Measurements from ENCODE around the gene GOT1.

GOT1 gene

GRCh38 chr10:99430451-99431189 lies at the start of gene GOT1:
GOT1 (minus strand) TSS chr10:99430624; CDS start chr10:99430565, 59 bp downstream.
- peak within 1 kb of the TSS; percentile 87 to 92 for H3K4me3 ChIP-seq
- H3K27me3 ChIP-seq = no peaks in the 10 kb centered on the region
- peak; percentile 96 to 98 for DNase-seq
- H3K4me1 ChIP-seq = peaks cover 0 to 25% (median 16%) of the 10 kb centered on the region in 4 donors
- intact Hi-C loops (cut with DNase I; ENCODE audit: low total_unique reads) = loop anchor here (2.0 kb wide), 1 partner anchor 190 kb away; the partner anchor contains the start of gene SLC25A28
- H3K9me3 ChIP-seq = no peaks in the 10 kb centered on the region
- H3K27ac ChIP-seq = peak within 1 kb of the TSS; percentile 85 to 90
- H3K36me3 ChIP-seq = peaks cover 0 to 5% (median under 1%) of the 10 kb centered on the region in 3 donors
- no peak for TF ChIP-seq CTCF (IDR thresholded peaks at IDR 0.05)

- Histone ChIP-seq H3K36me3 (no peaks in the 10 kb centered on the region), H3K27ac (no peak overlapping the region), H3K4me1 (no peaks in the 10 kb centered on the region), H3K4me3 (no peak overlapping the region), H3K9me3 (no peaks in the 10 kb centered on the region), H3K27me3 (peaks cover 0 to 16% of the 10 kb centered on the region in 2 donors)
- no peak for TF ChIP-seq CTCF (IDR thresholded peaks at IDR 0.05)
- no peak for DNase-seq
- intact Hi-C loops (cut with DNase I; ENCODE audit: low total_unique reads) = no loop called here
These were observed 39.9 kb upstream of the GOT1 start for GRCh38 chr10:99470327-99470726.

GRCh38 chr10:99467236-99467999 lies 37.0 kb upstream of the GOT1 start:
- Histone ChIP-seq H3K4me3 (no peak overlapping the region), H3K27ac (no peak overlapping the region), H3K27me3 (peaks cover 0 to 16% of the 10 kb centered on the region in 2 donors), H3K36me3 (no peaks in the 10 kb centered on the region), H3K9me3 (no peaks in the 10 kb centered on the region), H3K4me1 (no peaks in the 10 kb centered on the region)
- no peak for DNase-seq
- intact Hi-C loops (cut with DNase I; ENCODE audit: low total_unique reads) = no loop called here
- TF ChIP-seq CTCF (IDR thresholded peaks at IDR 0.05) = no peak

GRCh38 chr10:99466632-99467223 lies 36.3 kb upstream of the GOT1 start:
- intact Hi-C loops (cut with DNase I; ENCODE audit: low total_unique reads) = no loop called here
- H3K27ac ChIP-seq = no peak overlapping the region
- H3K27me3 ChIP-seq = peaks cover 0 to 16% of the 10 kb centered on the region in 2 donors
- DNase-seq = peak in 1 of 2 donors; percentile 22
- no peaks in the 10 kb centered on the region for H3K36me3 ChIP-seq
- no peaks in the 10 kb centered on the region for H3K9me3 ChIP-seq
- no peak for TF ChIP-seq CTCF (IDR thresholded peaks at IDR 0.05)
- H3K4me3 ChIP-seq = no peak overlapping the region
- no peaks in the 10 kb centered on the region for H3K4me1 ChIP-seq

- H3K9me3 ChIP-seq = no peaks in the 10 kb centered on the region
- no peak for DNase-seq
- H3K4me3 ChIP-seq = no peak overlapping the region
- peaks cover 0 to 25% of the 10 kb centered on the region in 2 donors for H3K27me3 ChIP-seq
- no peak overlapping the region for H3K27ac ChIP-seq
- H3K36me3 ChIP-seq = no peaks in the 10 kb centered on the region
- intact Hi-C loops (cut with DNase I; ENCODE audit: low total_unique reads) = no loop called here
- no peaks in the 10 kb centered on the region for H3K4me1 ChIP-seq
- no peak for TF ChIP-seq CTCF (IDR thresholded peaks at IDR 0.05)
These were observed 30.8 kb upstream of the GOT1 start for GRCh38 chr10:99461230-99461629.
